Keratinocyte (primary cell): Measurements from ENCODE around the gene TFDP1. TPM values are rescaled to one million over a fixed set of nuclear protein-coding genes. Genes with fewer than 3 reads are reported as not detected.

Source experiments
- DNase-seq: peaks from one replicate; pipeline ENCODE4 v3.0.0-alpha.2; 2011; ENCODE audit warnings: low read depth, missing footprints, low spot score
- FAIRE-seq: peaks from 2 replicates; lab custom pipeline; 2011; peaks lifted over from hg19 to GRCh38; lab: Jason Lieb, UNC
- H2AFZ ChIP-seq: 2 replicates; pipeline ENCODE4 v1.6.0; 2012; ENCODE audit warnings: low read length, control low read depth, inconsistent platforms; ENCODE audit not compliant: control insufficient read depth
- H3K27ac ChIP-seq: 2 replicates; pipeline ENCODE4 v1.5.1; 2011; ENCODE audit warnings: low read length; ENCODE audit not compliant: control insufficient read depth, insufficient read depth
- H3K27me3 ChIP-seq: 3 replicates; pipeline ENCODE4 v1.6.0; 2011; ENCODE audit warnings: low read length; ENCODE audit not compliant: control insufficient read depth, insufficient read depth; ENCODE audit errors: extremely low read depth
- H3K36me3 ChIP-seq, 2 experiments: 2 replicates in 1 of 2; 3 replicates in 1 of 2; pipeline ENCODE4 v1.5.1; 2011; ENCODE audit warnings: low read length in 2 of 2, mild to moderate bottlenecking in 1 of 2; ENCODE audit not compliant: control insufficient read depth in 2 of 2, insufficient read depth in 2 of 2; ENCODE audit errors: extremely low read depth in 1 of 2
- H3K4me1 ChIP-seq: 3 replicates; pipeline ENCODE4 v1.5.1; 2011; ENCODE audit warnings: low read length; ENCODE audit not compliant: control insufficient read depth, insufficient read depth; ENCODE audit errors: extremely low read depth
- H3K4me2 ChIP-seq: 3 replicates; pipeline ENCODE4 v1.6.0; 2011; ENCODE audit warnings: low read depth, low read length; ENCODE audit not compliant: control insufficient read depth, insufficient read depth; ENCODE audit errors: extremely low read depth
- H3K4me3 ChIP-seq, 3 experiments: fragments of 200-600 bp in 1 of 3; sonication (generic) in 1 of 3; 2 replicates in 2 of 3; 3 replicates in 1 of 3; pipeline ENCODE4 v1.5.1; 2011 to 2016; ENCODE audit warnings: low read length in 3 of 3, mild to moderate bottlenecking in 3 of 3, control low read depth in 2 of 3, inconsistent platforms in 1 of 3, low read depth in 1 of 3, mixed read lengths in 1 of 3, mixed run types in 1 of 3, moderate library complexity in 1 of 3; ENCODE audit not compliant: control insufficient read depth in 2 of 3, insufficient read depth in 2 of 3; ENCODE audit errors: extremely low read depth in 1 of 3
- H3K79me2 ChIP-seq: 2 replicates; pipeline ENCODE4 v1.6.0; 2012; ENCODE audit warnings: low read length; ENCODE audit not compliant: control insufficient read depth, insufficient read depth
- H3K9ac ChIP-seq: 3 replicates; pipeline ENCODE4 v1.6.0; 2011; ENCODE audit warnings: low read length; ENCODE audit not compliant: control insufficient read depth, insufficient read depth; ENCODE audit errors: extremely low read depth
- H3K9me1 ChIP-seq: 3 replicates; pipeline ENCODE4 v1.6.0; 2011; ENCODE audit warnings: low read length; ENCODE audit not compliant: control insufficient read depth, insufficient read depth; ENCODE audit errors: extremely low read depth
- H3K9me3 ChIP-seq: 2 replicates; pipeline ENCODE4 v1.5.1; 2012; ENCODE audit warnings: low read depth, low read length; ENCODE audit not compliant: control insufficient read depth
- H4K20me1 ChIP-seq: 3 replicates; pipeline ENCODE4 v1.6.0; 2011; ENCODE audit warnings: low read length; ENCODE audit not compliant: control insufficient read depth, insufficient read depth; ENCODE audit errors: extremely low read depth
- CTCF ChIP-seq, 3 experiments: IDR thresholded peaks in 1 of 3; conservative IDR thresholded peaks in 1 of 3; optimal IDR thresholded peaks in 1 of 3; 2 replicates in 2 of 3; 3 replicates in 1 of 3; pipeline versions ENCODE3 to v1.5.1; 2011; ENCODE audit warnings: low read length in 3 of 3, mild to moderate bottlenecking in 3 of 3, moderate library complexity in 2 of 3, control low read depth in 1 of 3, inconsistent platforms in 1 of 3; ENCODE audit not compliant: insufficient read depth in 2 of 3; ENCODE audit errors: extremely low read depth in 1 of 3
- EZH2 ChIP-seq: IDR thresholded peaks from one replicate; pipeline ENCODE4 v1.6.1; 2012; ENCODE audit warnings: inconsistent platforms, mild to moderate bottlenecking, low read length, moderate library complexity
- dilution Hi-C: fragments of 300-500 bp; cut with MboI; formaldehyde crosslinking; loops from one replicate; pipeline ENCODE4 v1.7.0; 2020; ENCODE audit warnings: low sequenced_read_pairs; ENCODE audit not compliant: extremely low pct_ligation_motif_present
- polyA plus RNA-seq, 5 experiments: library from polyadenylated mRNA; depleted of rRNA in 3 of 5; stranded (reverse) in 3 of 5; stranded (forward) in 1 of 5; unstranded in 1 of 5; fragments of >200 nt; gene quantifications; 1 replicate in 1 of 5; 2 replicates in 3 of 5; 3 replicates in 1 of 5; pipeline versions ENCODE4 v1.2.1 to v1.2.3, GENCODE V29; 2011 to 2012; ENCODE audit warnings: missing spikeins in 2 of 5, low read depth in 1 of 5, low replicate concordance in 1 of 5

TFDP1 gene
- polyA plus RNA-seq, 1 donor (not counting 4 experiments of a cell fraction or from before 2014, with no cell fraction given), result 105 TPM

GRCh38 chr13:113660066-113660465, 75.5 kb downstream of the TFDP1 start:
- no peaks in the 10 kb centered on the region for H3K79me2 ChIP-seq
- H3K9me3 ChIP-seq, result no peaks in the 10 kb centered on the region
- no peak overlapping the region for H3K27ac ChIP-seq
- no peak for FAIRE-seq
- H3K4me1 ChIP-seq, result peaks cover 2% of the 10 kb centered on the region
- DNase-seq, result no peak
- no peak overlapping the region for H3K9ac ChIP-seq
- no peak overlapping the region for H2AFZ ChIP-seq
- no peaks in the 10 kb centered on the region for H4K20me1 ChIP-seq
- H3K27me3 ChIP-seq, result peaks cover 20% of the 10 kb centered on the region
- no peak overlapping the region for H3K4me2 ChIP-seq
- H3K36me3 ChIP-seq, result no peaks in the 10 kb centered on the region
- no peak for TF ChIP-seq EZH2
- TF ChIP-seq CTCF (optimal IDR thresholded peaks at IDR 0.05 in 1 of 3, IDR thresholded peaks at IDR 0.05 in 1 of 3, conservative IDR thresholded peaks at IDR 0.05 in 1 of 3; ENCODE audit: extremely low read depth in 1 of 3, insufficient read depth in 2 of 3, low read length in 3 of 3), result no peak
- H3K4me3 ChIP-seq, result no peak overlapping the region
- H3K9me1 ChIP-seq, result no peaks in the 10 kb centered on the region
- dilution Hi-C loops, result no loop called here

GRCh38 chr13:113661509-113661908, 77.0 kb downstream of the TFDP1 start:
- H3K27ac ChIP-seq, result no peak overlapping the region
- H3K4me3 ChIP-seq, result no peak overlapping the region
- H3K36me3 ChIP-seq, result no peaks in the 10 kb centered on the region
- H3K9ac ChIP-seq, result no peak overlapping the region
- peaks cover 23% of the 10 kb centered on the region for H3K27me3 ChIP-seq
- dilution Hi-C loops, result no loop called here
- H3K79me2 ChIP-seq, result no peaks in the 10 kb centered on the region
- FAIRE-seq (no peak), DNase-seq (no peak)
- no peaks in the 10 kb centered on the region for H3K9me3 ChIP-seq
- H3K4me1 ChIP-seq, result peaks cover 2% of the 10 kb centered on the region
- no peaks in the 10 kb centered on the region for H4K20me1 ChIP-seq
- H2AFZ ChIP-seq, result no peak overlapping the region
- H3K9me1 ChIP-seq, result no peaks in the 10 kb centered on the region
- H3K4me2 ChIP-seq, result no peak overlapping the region
- TF ChIP-seq EZH2, result no peak
- TF ChIP-seq CTCF (optimal IDR thresholded peaks at IDR 0.05 in 1 of 3, IDR thresholded peaks at IDR 0.05 in 1 of 3, conservative IDR thresholded peaks at IDR 0.05 in 1 of 3; ENCODE audit: extremely low read depth in 1 of 3, insufficient read depth in 2 of 3, low read length in 3 of 3), result no peak
